Measurements from ENCODE around the gene ACTA1.
"Not testable (repeated sequence)": the region's sequence is repeated elsewhere in the genome, so short reads cannot be mapped to it uniquely, and the experiment has no call there.

ACTA1 gene

DNA sequence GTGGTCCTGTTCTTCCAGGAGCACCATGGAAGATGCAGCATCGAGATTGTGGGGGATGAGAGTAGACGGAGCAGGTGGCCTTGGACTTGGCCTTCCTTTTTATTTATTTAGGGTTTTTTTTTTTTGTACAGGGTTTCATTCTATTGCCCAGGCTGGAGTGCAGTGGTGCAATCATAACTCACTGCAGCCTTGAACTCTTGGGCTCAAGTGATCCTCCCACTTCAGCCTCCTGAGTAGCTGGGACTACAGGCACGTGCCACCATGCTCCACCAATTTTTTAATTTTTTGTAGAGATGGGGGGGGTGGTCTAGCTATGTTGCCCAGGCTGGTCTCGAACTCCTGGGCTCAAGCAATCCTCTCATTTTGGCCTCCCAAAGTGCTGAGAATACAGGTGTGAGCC lies 31.6 kb downstream of the ACTA1 start:
- peaks cover 13 to 40% (median 27%) of the 10 kb centered on the region in 5 donors for H3K27me3 ChIP-seq (ENCODE audit: control insufficient read depth in 5 of 5, insufficient read depth in 4 of 5, low read length in 5 of 5)
- not testable (repeated sequence) for H3K27ac ChIP-seq (ENCODE audit: low read depth, low read length); H3K9ac ChIP-seq (ENCODE audit: low read length in 5 of 5); H3K36me3 ChIP-seq (ENCODE audit: control insufficient read depth in 5 of 5, insufficient read depth in 5 of 5, low read length in 5 of 5); H3K4me1 ChIP-seq (ENCODE audit: control insufficient read depth in 5 of 5, insufficient read depth in 5 of 5, low read length in 5 of 5); H3K4me3 ChIP-seq (ENCODE audit: low read depth in 1 of 5, low read length in 5 of 5); H3K9me3 ChIP-seq (ENCODE audit: control insufficient read depth in 5 of 5, low read length in 5 of 5)

DNA sequence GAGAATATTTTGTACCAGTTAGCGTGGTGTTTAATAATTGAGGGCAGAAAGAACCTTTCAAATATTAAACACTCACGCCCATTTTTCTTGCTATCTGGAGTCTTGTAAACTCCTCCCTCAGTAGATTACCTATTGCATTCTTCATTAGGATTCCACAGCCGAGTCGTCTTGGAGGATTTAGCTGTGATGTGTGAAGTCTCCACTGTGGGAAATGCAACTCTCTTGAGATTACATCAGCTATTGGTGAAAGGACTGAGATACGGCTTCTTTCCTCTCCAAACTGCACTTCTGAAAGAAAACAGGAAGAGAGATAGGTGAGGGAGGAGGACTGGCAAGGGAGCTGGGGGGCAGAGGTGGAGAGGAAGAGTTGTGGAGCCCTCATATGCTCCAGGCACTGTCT lies 36.1 kb downstream of the ACTA1 start:
- H3K9ac ChIP-seq (ENCODE audit: low read length in 5 of 5), result no peak overlapping the region
- H3K4me1 ChIP-seq (ENCODE audit: control insufficient read depth in 5 of 5, insufficient read depth in 5 of 5, low read length in 5 of 5), result no peaks in the 10 kb centered on the region
- no peaks in the 10 kb centered on the region for H3K36me3 ChIP-seq (ENCODE audit: control insufficient read depth in 5 of 5, insufficient read depth in 5 of 5, low read length in 5 of 5)
- H3K9me3 ChIP-seq (ENCODE audit: control insufficient read depth in 5 of 5, low read length in 5 of 5), result no peaks in the 10 kb centered on the region
- peaks cover 5 to 27% (median 8%) of the 10 kb centered on the region in 5 donors for H3K27me3 ChIP-seq (ENCODE audit: control insufficient read depth in 5 of 5, insufficient read depth in 4 of 5, low read length in 5 of 5)
- H3K4me3 ChIP-seq (ENCODE audit: low read depth in 1 of 5, low read length in 5 of 5), result no peak overlapping the region
- no peak overlapping the region for H3K27ac ChIP-seq (ENCODE audit: low read depth, low read length)

DNA sequence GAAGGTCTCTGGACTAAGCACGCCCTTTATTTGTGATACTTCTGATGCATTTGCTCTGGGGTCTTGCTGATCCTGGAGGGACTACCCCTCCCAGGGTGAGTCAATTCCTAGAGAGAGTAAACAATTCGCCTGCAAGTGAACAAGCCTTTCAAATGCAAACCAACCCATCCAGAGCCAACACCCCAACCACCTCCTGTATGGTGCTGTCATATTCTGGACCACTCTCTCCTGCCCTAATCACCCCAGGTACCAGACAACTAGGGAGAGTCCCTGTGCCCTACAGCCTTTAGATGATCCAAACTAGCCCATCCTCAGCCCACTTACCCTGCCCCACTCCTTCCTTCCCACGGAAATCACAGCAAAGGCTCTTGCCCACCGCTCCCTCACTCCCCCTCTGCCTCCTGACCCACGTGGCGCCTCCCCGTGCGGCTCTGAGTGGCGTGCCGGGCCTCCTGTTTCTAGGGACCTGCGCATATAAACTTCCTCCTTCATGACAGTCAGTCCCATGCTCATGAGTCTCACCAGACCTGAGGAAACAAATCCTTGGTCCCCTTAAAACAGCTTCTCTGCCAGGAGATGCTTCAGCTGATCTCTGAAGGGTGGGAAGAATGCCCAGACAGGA lies 37.2 kb downstream of the ACTA1 start:
- no peak overlapping the region for H3K27ac ChIP-seq (ENCODE audit: low read depth, low read length)
- H3K36me3 ChIP-seq (ENCODE audit: control insufficient read depth in 5 of 5, insufficient read depth in 5 of 5, low read length in 5 of 5), result no peaks in the 10 kb centered on the region
- H3K9ac ChIP-seq (ENCODE audit: low read length in 5 of 5), result no peak overlapping the region
- H3K4me3 ChIP-seq (ENCODE audit: low read depth in 1 of 5, low read length in 5 of 5), result no peak overlapping the region
- H3K9me3 ChIP-seq (ENCODE audit: control insufficient read depth in 5 of 5, low read length in 5 of 5), result no peaks in the 10 kb centered on the region
- H3K27me3 ChIP-seq (ENCODE audit: control insufficient read depth in 5 of 5, insufficient read depth in 4 of 5, low read length in 5 of 5), result peaks cover 0 to 23% (median 6%) of the 10 kb centered on the region in 5 donors
- no peaks in the 10 kb centered on the region for H3K4me1 ChIP-seq (ENCODE audit: control insufficient read depth in 5 of 5, insufficient read depth in 5 of 5, low read length in 5 of 5)

DNA sequence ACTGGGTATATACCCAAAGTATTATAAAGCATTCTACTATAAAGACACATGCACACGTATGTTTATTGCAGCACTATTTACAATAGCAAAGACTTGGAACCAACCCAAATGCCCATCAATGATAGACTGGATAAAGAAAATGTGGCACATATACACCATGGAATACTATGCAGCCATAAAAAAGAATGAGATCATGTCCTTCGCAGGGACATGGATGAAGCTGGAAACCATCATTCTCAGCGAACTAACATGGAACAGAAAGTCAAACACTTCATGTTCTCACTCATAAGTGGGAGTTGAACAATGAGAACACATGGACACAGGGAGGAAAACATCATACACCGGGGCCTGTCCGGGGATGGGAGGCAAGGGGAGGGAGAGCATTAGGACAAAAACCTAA lies 39.4 kb downstream of the ACTA1 start:
- H3K27me3 ChIP-seq (ENCODE audit: control insufficient read depth in 5 of 5, insufficient read depth in 4 of 5, low read length in 5 of 5), result peaks cover 4 to 21% (median 8%) of the 10 kb centered on the region in 5 donors
- not testable (repeated sequence) for H3K9me3 ChIP-seq (ENCODE audit: control insufficient read depth in 5 of 5, low read length in 5 of 5); H3K4me1 ChIP-seq (ENCODE audit: control insufficient read depth in 5 of 5, insufficient read depth in 5 of 5, low read length in 5 of 5)

DNA sequence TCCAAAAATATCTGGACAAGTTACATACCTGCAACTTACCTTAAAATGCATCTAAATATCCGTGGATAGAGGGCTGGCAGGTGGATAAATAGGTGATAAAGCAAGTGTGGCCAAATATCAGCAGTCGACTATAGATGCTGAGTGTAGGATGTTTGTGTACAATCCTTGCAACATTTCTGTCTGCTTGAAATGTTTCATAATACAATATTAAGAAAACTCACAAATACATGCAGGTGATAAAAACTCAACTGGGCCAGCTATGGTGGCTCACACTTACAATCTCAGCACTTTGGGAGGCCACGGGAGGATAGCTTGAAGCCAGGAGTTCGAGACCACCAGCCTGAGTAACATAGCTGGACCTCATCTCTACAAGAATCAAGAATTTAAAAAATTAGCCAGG lies 41.0 kb downstream of the ACTA1 start:
- Histone ChIP-seq H3K9me3 (ENCODE audit: control insufficient read depth in 5 of 5, low read length in 5 of 5) (peaks cover 0 to 9% (median 3%) of the 10 kb centered on the region in 5 donors), H3K36me3 (ENCODE audit: control insufficient read depth in 5 of 5, insufficient read depth in 5 of 5, low read length in 5 of 5) (no peaks in the 10 kb centered on the region), H3K4me3 (ENCODE audit: low read depth in 1 of 5, low read length in 5 of 5) (no peak overlapping the region), H3K27ac (ENCODE audit: low read depth, low read length) (no peak overlapping the region), H3K4me1 (ENCODE audit: control insufficient read depth in 5 of 5, insufficient read depth in 5 of 5, low read length in 5 of 5) (no peaks in the 10 kb centered on the region), H3K27me3 (ENCODE audit: control insufficient read depth in 5 of 5, insufficient read depth in 4 of 5, low read length in 5 of 5) (peaks cover 0 to 16% (median 8%) of the 10 kb centered on the region in 5 donors), H3K9ac (ENCODE audit: low read length in 5 of 5) (no peak overlapping the region)

More for the DNA sequence above, 39.4 kb downstream of the ACTA1 start:
- H3K9ac ChIP-seq (ENCODE audit: low read length in 5 of 5); H3K36me3 ChIP-seq (ENCODE audit: control insufficient read depth in 5 of 5, insufficient read depth in 5 of 5, low read length in 5 of 5); H3K27ac ChIP-seq (ENCODE audit: low read depth, low read length); H3K4me3 ChIP-seq (ENCODE audit: low read depth in 1 of 5, low read length in 5 of 5): not testable (repeated sequence)

DNA sequence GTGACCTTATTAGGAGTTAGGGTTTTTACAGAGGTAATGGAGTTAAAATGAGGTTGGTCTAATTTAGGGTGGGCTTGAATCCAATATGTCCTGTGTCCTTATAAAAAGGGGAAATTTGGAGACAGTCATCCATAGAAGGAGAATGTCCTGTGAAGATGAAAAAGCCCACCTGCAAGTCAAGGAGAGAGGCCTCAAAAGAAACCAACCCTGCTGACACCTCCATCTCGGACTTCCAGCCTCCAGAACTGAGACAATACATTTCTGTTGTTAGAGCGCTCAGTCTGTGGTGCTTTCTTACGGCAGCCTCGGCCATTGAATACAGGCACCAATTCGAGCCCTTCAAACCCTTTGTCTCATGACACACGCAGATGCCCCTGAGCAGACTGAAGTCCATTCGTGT lies 43.8 kb downstream of the ACTA1 start:
- Histone ChIP-seq H3K4me1 (ENCODE audit: control insufficient read depth in 5 of 5, insufficient read depth in 5 of 5, low read length in 5 of 5) (no peaks in the 10 kb centered on the region), H3K9me3 (ENCODE audit: control insufficient read depth in 5 of 5, low read length in 5 of 5) (peaks cover 0 to 9% (median 3%) of the 10 kb centered on the region in 5 donors), H3K9ac (ENCODE audit: low read length in 5 of 5) (no peak overlapping the region), H3K27ac (ENCODE audit: low read depth, low read length) (no peak overlapping the region), H3K27me3 (ENCODE audit: control insufficient read depth in 5 of 5, insufficient read depth in 4 of 5, low read length in 5 of 5) (peaks cover 0 to 16% (median 8%) of the 10 kb centered on the region in 5 donors), H3K4me3 (ENCODE audit: low read depth in 1 of 5, low read length in 5 of 5) (no peak overlapping the region), H3K36me3 (ENCODE audit: control insufficient read depth in 5 of 5, insufficient read depth in 5 of 5, low read length in 5 of 5) (no peaks in the 10 kb centered on the region)

DNA sequence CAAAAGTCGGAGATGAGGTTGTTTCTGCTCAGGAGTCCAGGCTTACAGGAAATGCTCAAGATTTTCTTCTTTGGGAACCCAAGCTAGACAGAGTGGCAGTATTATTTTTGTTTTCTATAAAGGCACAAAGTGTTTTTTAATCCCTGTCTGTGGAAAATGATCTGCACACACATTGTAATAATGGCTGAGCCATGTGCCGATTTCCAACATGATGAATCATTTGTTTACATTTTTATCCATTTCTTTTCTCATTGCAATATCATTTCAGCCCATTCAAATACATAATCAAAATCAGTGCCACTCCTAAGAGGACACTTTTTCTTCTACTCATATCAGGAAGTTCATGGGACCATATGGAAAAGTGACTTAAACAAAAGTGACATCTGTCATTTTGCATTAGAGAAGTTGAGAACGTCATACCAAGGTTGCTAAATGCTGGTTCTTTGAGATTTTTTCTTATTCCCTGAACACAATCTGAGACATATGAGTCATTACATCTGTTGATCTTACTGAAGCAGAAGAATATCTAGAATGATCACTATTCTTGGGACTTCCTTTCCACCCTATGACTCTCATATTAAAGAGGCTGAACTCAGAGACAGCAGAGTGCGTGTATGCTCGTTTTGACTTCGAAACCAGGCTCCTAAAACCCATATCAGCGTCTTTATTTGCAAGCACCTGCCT lies 44.9 kb downstream of the ACTA1 start:
- Histone ChIP-seq H3K9me3 (ENCODE audit: control insufficient read depth in 5 of 5, low read length in 5 of 5) (peaks cover 0 to 9% (median 3%) of the 10 kb centered on the region in 5 donors), H3K27me3 (ENCODE audit: control insufficient read depth in 5 of 5, insufficient read depth in 4 of 5, low read length in 5 of 5) (peaks cover 0 to 20% (median 8%) of the 10 kb centered on the region in 5 donors), H3K27ac (ENCODE audit: low read depth, low read length) (no peak overlapping the region), H3K4me1 (ENCODE audit: control insufficient read depth in 5 of 5, insufficient read depth in 5 of 5, low read length in 5 of 5) (no peaks in the 10 kb centered on the region), H3K9ac (ENCODE audit: low read length in 5 of 5) (no peak overlapping the region), H3K4me3 (ENCODE audit: low read depth in 1 of 5, low read length in 5 of 5) (no peak overlapping the region), H3K36me3 (ENCODE audit: control insufficient read depth in 5 of 5, insufficient read depth in 5 of 5, low read length in 5 of 5) (no peaks in the 10 kb centered on the region)

DNA sequence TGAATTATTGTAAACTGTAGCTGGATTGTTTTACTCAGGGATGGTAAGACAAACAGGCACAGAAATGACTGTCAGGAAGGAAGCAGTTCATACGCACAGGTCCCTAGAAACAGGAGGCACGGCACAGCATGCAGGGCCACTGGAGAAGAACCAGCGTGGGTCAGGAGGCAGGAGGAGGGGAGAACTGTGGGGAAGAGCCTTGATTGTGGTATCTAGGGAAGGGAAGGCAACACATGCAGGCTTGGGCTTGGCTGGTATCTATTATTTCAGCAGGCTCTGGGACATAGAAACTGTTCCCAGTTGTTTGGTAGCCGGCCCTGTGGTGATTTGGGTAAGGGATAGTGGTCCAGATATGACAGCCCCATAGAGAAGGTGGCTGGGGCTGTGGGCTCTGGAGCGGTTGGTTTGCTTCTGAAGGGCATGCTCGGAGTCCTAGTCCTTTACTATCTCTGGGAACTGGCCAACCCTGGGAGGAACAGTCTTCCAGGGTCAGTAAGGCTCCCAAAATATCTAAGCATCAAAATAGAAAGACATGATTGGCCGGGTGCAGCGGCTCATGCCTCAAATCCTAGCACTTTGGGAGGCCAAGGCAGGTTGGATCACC lies 47.9 kb downstream of the ACTA1 start:
- H3K36me3 ChIP-seq (ENCODE audit: control insufficient read depth in 5 of 5, insufficient read depth in 5 of 5, low read length in 5 of 5), result no peaks in the 10 kb centered on the region
- H3K9me3 ChIP-seq (ENCODE audit: control insufficient read depth in 5 of 5, low read length in 5 of 5), result peaks cover 0 to 9% (median 3%) of the 10 kb centered on the region in 5 donors
- peaks cover 2 to 10% (median 8%) of the 10 kb centered on the region in 5 donors for H3K27me3 ChIP-seq (ENCODE audit: control insufficient read depth in 5 of 5, insufficient read depth in 4 of 5, low read length in 5 of 5)
- H3K4me1 ChIP-seq (ENCODE audit: control insufficient read depth in 5 of 5, insufficient read depth in 5 of 5, low read length in 5 of 5), result no peaks in the 10 kb centered on the region
- H3K27ac ChIP-seq (ENCODE audit: low read depth, low read length), result no peak overlapping the region
- H3K4me3 ChIP-seq (ENCODE audit: low read depth in 1 of 5, low read length in 5 of 5), result no peak overlapping the region
- no peak overlapping the region for H3K9ac ChIP-seq (ENCODE audit: low read length in 5 of 5)

DNA sequence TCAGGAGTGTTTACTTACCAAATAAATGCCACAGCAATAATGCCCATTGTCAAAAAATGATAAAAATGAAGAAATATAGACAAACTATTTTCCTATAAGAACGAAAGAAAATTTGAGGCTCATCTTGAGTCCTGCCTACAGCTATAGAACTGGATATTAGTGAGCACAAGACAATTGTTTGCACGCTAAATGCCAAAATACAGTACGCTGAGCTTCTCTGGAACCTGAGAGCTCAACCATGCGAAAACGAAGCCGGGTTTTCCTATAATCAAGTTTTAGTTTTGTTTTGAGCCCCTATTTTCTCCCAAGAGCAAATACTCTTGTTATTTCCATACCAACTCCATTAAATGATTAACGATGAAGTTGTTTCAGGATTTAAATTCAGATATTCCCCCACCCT lies 49.1 kb downstream of the ACTA1 start:
- Histone ChIP-seq H3K9ac (ENCODE audit: low read length in 5 of 5) (no peak overlapping the region), H3K36me3 (ENCODE audit: control insufficient read depth in 5 of 5, insufficient read depth in 5 of 5, low read length in 5 of 5) (no peaks in the 10 kb centered on the region), H3K27ac (ENCODE audit: low read depth, low read length) (no peak overlapping the region), H3K4me1 (ENCODE audit: control insufficient read depth in 5 of 5, insufficient read depth in 5 of 5, low read length in 5 of 5) (no peaks in the 10 kb centered on the region), H3K9me3 (ENCODE audit: control insufficient read depth in 5 of 5, low read length in 5 of 5) (no peaks in the 10 kb centered on the region), H3K27me3 (ENCODE audit: control insufficient read depth in 5 of 5, insufficient read depth in 4 of 5, low read length in 5 of 5) (peaks cover 0 to 13% (median 10%) of the 10 kb centered on the region in 5 donors), H3K4me3 (ENCODE audit: low read depth in 1 of 5, low read length in 5 of 5) (no peak overlapping the region)

DNA sequence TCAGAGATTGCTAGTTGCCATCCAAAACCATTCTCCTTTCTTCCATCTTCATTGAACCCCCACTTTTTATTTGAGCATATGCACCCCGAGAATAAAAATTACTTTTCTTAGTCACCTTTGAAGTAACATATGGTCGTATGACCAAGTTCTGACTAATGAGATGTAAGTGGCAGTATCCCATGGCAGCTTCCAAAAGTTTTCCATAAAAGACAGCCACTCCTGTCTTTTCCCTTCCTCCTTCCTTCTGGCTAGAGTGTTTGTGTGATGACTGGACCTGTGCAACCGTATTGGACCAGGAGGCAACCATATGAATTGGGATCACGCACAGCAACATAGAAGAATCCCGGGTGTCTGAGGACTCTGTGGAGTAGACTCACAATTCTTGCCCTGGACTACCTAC lies 49.9 kb downstream of the ACTA1 start:
- Histone ChIP-seq H3K27ac (ENCODE audit: low read depth, low read length) (no peak overlapping the region), H3K4me3 (ENCODE audit: low read depth in 1 of 5, low read length in 5 of 5) (no peak overlapping the region)

More for the DNA sequence above, 49.9 kb downstream of the ACTA1 start:
- H3K27me3 ChIP-seq (ENCODE audit: control insufficient read depth in 5 of 5, insufficient read depth in 4 of 5, low read length in 5 of 5), result peaks cover 0 to 13% (median 10%) of the 10 kb centered on the region in 5 donors
- no peaks in the 10 kb centered on the region for H3K9me3 ChIP-seq (ENCODE audit: control insufficient read depth in 5 of 5, low read length in 5 of 5)
- H3K9ac ChIP-seq (ENCODE audit: low read length in 5 of 5), result no peak overlapping the region
- no peaks in the 10 kb centered on the region for H3K36me3 ChIP-seq (ENCODE audit: control insufficient read depth in 5 of 5, insufficient read depth in 5 of 5, low read length in 5 of 5)
- no peaks in the 10 kb centered on the region for H3K4me1 ChIP-seq (ENCODE audit: control insufficient read depth in 5 of 5, insufficient read depth in 5 of 5, low read length in 5 of 5)

Measured in subcutaneous abdominal adipose tissue (tissue), 5 donors.